Suprapubic skin (tissue), 3 donors: Measurements from ENCODE around the gene TP73.

Source experiments
- CTCF ChIP-seq, 2 donors: fragments of 200-600 bp in 1 of 2; fragments of 450-650 bp in 1 of 2; sonication (generic) in 1 of 2; IDR thresholded peaks; one replicate each; pipeline ENCODE4 v1.5.1; 2016 to 2019; ENCODE audit warnings: antibody characterized with exemption in 2 of 2, mild to moderate bottlenecking in 1 of 2, moderate library complexity in 1 of 2
- EP300 ChIP-seq: sonication (generic); formaldehyde crosslinking; IDR thresholded peaks from one replicate; pipeline ENCODE4 v1.6.1; 2017; ENCODE audit warnings: antibody characterized with exemption

- TF ChIP-seq EP300, result no peak
- no peak for TF ChIP-seq CTCF (IDR thresholded peaks at IDR 0.05)
Measured at GRCh38 chr1:3740752-3741151, 88.4 kb downstream of the TP73 start.
